Endothelial cell of umbilical vein (primary cell): Measurements from ENCODE around the gene CD2BP2.

Experiments used
- EZH2 ChIP-seq: IDR thresholded peaks from 2 replicates; pipeline ENCODE4 v1.6.1; 2012; ENCODE audit warnings: borderline replicate concordance, low read depth, mild to moderate bottlenecking, moderate library complexity, low read length, inconsistent platforms; ENCODE audit not compliant: severe bottlenecking
- POLR2A ChIP-seq: IDR thresholded peaks from 2 replicates; pipeline ENCODE4 v1.6.1; 2012; ENCODE audit warnings: low read depth, mild to moderate bottlenecking, control low read depth, low read length
- TF ChIP-seq, protein P1 (sequence below), 2 donors: IDR thresholded peaks; 1 replicate in 1 of 2; 2 replicates in 1 of 2; pipeline ENCODE4 v1.5.1; 2011; ENCODE audit warnings: low read length in 2 of 2, mild to moderate bottlenecking in 2 of 2, moderate library complexity in 2 of 2, control low read depth in 1 of 2, inconsistent platforms in 1 of 2, low read depth in 1 of 2; ENCODE audit not compliant: insufficient read depth in 1 of 2; ENCODE audit errors: extremely low read depth in 1 of 2
- TF ChIP-seq, protein P2 (sequence below): IDR thresholded peaks from 2 replicates; pipeline ENCODE4 v1.6.1; 2011; ENCODE audit not compliant: insufficient read depth, insufficient read length

DNA sequence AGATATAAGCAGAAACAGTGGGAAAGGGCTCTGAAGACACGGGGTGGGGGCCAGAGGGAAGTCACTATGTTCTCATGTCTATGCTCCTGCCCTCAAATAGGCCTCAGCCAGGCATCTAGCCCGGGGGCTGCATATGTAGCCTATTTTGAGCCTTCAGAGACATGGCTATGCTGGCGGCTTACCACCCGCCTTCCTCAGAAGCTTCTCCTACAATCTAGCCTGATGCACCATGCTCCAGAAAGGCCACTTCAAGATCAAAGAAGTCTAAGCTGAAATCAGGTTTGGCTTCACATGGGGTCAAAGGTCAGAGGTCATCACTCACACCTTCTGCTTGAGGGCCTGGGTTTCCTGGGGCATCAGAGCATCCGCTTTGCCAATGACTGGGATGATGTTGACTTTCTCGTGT is 25.7 kb upstream of the CD2BP2 start:
- TF ChIP-seq, protein P1, sequence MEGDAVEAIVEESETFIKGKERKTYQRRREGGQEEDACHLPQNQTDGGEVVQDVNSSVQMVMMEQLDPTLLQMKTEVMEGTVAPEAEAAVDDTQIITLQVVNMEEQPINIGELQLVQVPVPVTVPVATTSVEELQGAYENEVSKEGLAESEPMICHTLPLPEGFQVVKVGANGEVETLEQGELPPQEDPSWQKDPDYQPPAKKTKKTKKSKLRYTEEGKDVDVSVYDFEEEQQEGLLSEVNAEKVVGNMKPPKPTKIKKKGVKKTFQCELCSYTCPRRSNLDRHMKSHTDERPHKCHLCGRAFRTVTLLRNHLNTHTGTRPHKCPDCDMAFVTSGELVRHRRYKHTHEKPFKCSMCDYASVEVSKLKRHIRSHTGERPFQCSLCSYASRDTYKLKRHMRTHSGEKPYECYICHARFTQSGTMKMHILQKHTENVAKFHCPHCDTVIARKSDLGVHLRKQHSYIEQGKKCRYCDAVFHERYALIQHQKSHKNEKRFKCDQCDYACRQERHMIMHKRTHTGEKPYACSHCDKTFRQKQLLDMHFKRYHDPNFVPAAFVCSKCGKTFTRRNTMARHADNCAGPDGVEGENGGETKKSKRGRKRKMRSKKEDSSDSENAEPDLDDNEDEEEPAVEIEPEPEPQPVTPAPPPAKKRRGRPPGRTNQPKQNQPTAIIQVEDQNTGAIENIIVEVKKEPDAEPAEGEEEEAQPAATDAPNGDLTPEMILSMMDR (IDR thresholded peaks at IDR 0.05; ENCODE audit: extremely low read depth in 1 of 2, insufficient read depth in 1 of 2, low read depth in 1 of 2, low read length in 2 of 2), result no peak
- TF ChIP-seq, protein P2, sequence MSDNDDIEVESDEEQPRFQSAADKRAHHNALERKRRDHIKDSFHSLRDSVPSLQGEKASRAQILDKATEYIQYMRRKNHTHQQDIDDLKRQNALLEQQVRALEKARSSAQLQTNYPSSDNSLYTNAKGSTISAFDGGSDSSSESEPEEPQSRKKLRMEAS, result no peak
- TF ChIP-seq POLR2A (no peak), EZH2 (no peak)
